Activated T-cell treated with anti-CD3 and anti-CD28 coated beads, Interleukin-2, amount 50 U/mL, for 72 hours (primary cell): ENCODE results near the gene NKX2-2. TPM values are rescaled to one million over a fixed set of nuclear protein-coding genes. Genes with fewer than 3 reads are reported as not detected.
A peak's percentile ranks its signal among the peaks of the same experiment; 100 is the strongest.

Experiments used
- ATAC-seq, 2 donors: fragments of 150-1000 bp; cut with Tn5 transposase; replicated peaks in 1 of 2; 2 replicates each; pipeline ENCODE4 v1.10.0; 2021; ENCODE audit warnings: moderate library complexity in 2 of 2, mild to moderate bottlenecking in 1 of 2
- DNase-seq, 2 donors: peaks; one replicate each; pipeline ENCODE4 v3.0.0; 2021 to 2022; ENCODE audit warnings: mixed read lengths in 1 of 2
- H3K27ac Mint-ChIP-seq: one replicate; pipeline ENCODE4 v1.8.0; 2022; ENCODE audit warnings: mild to moderate bottlenecking, moderate library complexity, mixed read lengths
- H3K27me3 Mint-ChIP-seq: one replicate; pipeline ENCODE4 v1.8.0; 2022; ENCODE audit warnings: low read depth, mixed read lengths
- H3K36me3 Mint-ChIP-seq, 2 donors: one replicate each; pipeline ENCODE4 v1.8.0; 2022; ENCODE audit warnings: mixed read lengths in 2 of 2, mild to moderate bottlenecking in 1 of 2; ENCODE audit not compliant: insufficient read depth in 2 of 2
- H3K4me1 Mint-ChIP-seq: one replicate; pipeline ENCODE4 v1.8.0; 2022; ENCODE audit warnings: low read depth, mixed read lengths
- H3K4me3 Mint-ChIP-seq, 2 donors: one replicate each; pipeline ENCODE4 v1.8.0; 2022; ENCODE audit warnings: mild to moderate bottlenecking in 2 of 2, mixed read lengths in 2 of 2, moderate library complexity in 2 of 2
- H3K9me3 Mint-ChIP-seq, 2 donors: one replicate each; pipeline ENCODE4 v1.8.0; 2022; ENCODE audit warnings: mixed read lengths in 2 of 2
- total RNA-seq, 2 donors: library from RNA; stranded (reverse); gene quantifications; one replicate each; pipeline ENCODE4 v1.2.3, GENCODE V29; 2022

The NKX2-2 gene
- not detected for total RNA-seq

DNA sequence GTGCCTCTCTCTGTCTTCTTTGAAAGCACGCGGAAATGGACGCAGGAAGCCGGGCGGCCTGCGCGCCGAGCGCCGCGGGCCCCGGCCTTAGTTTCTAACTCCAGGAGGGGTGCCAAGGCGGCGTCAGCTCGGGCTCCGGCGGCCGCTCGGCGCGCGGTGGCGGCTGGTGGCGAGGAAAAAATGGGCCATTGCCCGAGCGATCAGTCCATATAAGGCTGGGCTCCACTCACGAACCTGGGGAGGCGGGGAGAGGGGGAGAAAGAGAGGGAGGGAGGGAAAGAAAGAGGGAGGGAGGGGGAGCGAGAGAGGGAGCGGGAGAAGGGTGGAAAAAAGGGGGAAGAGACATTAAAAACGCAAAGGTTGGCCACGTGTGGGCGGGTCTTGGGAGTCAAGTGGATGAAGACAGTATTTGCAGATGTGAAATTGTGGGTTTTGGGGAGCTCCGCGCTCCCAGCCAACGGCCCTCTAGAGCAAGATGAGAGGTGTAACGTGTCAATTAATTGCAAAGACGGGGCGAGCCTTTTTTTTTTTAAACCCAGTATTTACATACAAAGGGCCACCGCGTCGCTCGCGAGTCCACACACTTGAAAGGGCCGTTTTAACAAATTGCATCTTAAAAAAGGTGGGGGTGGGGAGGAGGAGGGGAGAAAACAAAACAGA lies at the start of gene NKX2-2:
Gene NKX2-2, minus strand, starts transcription at position 184 of the 660 bp plus-strand sequence. CDS start 395 bp downstream, outside the sequence.
- H3K27ac Mint-ChIP-seq = no peak within 1 kb of the TSS
- H3K36me3 Mint-ChIP-seq = peaks cover 0 to 2% of the 10 kb centered on the region in 2 donors
- peaks cover 69% of the 10 kb centered on the region for H3K27me3 Mint-ChIP-seq
- H3K4me1 Mint-ChIP-seq = peaks cover 52% of the 10 kb centered on the region
- ATAC-seq = no peak
- no peaks in the 10 kb centered on the region for H3K9me3 Mint-ChIP-seq
- H3K4me3 Mint-ChIP-seq = peak within 1 kb of the TSS; percentile 77 to 79
- no peak for DNase-seq

DNA sequence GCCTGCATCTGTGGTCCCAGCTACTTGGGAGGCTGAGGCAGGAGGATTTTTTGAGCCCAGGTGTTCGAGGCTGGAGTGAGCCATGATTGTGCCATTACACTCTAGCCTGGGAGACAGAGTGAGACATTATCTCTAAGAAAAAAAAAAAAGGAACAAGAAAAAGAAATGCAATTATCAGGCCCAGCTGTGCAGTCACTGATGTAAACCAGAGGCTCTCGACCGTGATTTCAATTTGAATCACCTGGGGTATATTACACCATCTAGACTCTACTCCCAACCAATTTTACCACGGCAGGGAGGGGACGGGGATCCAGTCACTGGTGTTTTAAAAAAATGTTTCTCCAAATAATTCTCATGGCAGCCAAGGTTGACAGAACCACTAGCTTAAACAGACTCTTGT lies 48.8 kb upstream of the NKX2-2 start:
- DNase-seq (no peak), ATAC-seq (no peak)
- Mint-ChIP-seq H3K27ac (no peak overlapping the region), H3K9me3 (peaks cover 2 to 7% of the 10 kb centered on the region in 2 donors), H3K27me3 (peaks cover 24% of the 10 kb centered on the region), H3K4me1 (peaks cover 17% of the 10 kb centered on the region), H3K4me3 (no peak overlapping the region), H3K36me3 (peaks cover 5% of the 10 kb centered on the region in 2 donors)

DNA sequence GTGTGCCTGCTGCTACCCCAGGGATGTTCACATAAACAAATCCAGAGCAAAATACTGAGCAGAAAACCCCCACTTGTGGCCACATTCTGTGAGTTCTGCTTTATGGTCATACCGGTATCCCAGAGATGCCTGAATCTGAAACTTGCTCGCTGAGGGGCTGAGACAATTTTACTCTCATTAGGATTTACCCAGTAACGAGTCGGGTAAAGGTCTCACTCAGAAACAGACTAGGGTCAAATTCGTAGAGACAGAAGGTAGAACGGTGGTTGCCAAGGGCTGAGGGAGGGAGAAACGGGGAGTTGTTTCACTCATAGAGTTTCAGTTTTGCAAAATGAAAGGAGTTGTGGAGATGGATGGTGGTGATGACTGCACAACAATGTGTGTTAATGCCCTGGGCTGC lies 45.4 kb upstream of the NKX2-2 start:
- peaks cover 15% of the 10 kb centered on the region for H3K27me3 Mint-ChIP-seq
- peaks cover 2 to 5% of the 10 kb centered on the region in 2 donors for H3K36me3 Mint-ChIP-seq
- H3K27ac Mint-ChIP-seq = no peak overlapping the region
- ATAC-seq (peak; percentile 81 to 83), DNase-seq (peak; percentile 53 to 61)
- peaks cover 47% of the 10 kb centered on the region for H3K4me1 Mint-ChIP-seq
- peaks cover 2 to 5% of the 10 kb centered on the region in 2 donors for H3K9me3 Mint-ChIP-seq
- peak overlapping the region; percentile 36 to 54 for H3K4me3 Mint-ChIP-seq

DNA sequence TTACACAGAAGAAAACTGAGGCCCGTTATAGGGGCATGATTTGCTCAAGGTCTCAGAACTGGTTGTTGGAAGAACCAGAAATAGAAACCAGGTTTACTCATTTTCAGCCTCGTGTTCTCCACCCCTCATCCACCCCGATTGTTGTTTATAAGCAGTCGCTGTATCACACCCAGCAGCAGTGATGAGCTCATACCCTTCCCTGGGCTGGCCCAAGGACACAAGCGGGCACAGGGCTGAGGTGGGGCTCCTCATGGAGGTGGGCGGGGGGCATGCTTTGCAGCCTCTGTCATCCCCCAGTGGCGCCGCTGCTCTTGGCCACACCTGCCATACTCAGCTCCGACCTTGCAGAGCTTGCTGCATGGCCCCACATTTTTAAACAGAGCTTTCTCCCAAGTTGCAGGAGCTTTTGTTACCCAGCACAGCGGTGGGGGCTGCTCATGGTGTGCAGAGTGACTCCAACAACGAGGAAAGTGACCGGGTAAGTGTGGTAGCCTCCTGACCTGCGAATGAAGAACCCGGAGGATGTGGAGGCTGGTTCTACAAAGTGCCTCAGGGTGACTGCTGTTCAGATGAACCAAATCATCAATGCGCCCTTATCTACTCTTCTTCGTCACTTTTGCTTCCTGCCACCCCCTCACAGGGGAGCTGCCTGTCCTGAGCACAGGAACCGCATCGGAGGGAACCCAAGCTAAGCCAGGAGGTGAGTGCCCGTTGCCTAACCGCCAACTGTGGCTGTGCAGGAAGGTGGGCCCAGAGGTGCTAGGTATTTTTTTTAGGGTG lies 43.6 kb upstream of the NKX2-2 start:
- peak overlapping the region; percentile 59 for H3K27ac Mint-ChIP-seq

DNA sequence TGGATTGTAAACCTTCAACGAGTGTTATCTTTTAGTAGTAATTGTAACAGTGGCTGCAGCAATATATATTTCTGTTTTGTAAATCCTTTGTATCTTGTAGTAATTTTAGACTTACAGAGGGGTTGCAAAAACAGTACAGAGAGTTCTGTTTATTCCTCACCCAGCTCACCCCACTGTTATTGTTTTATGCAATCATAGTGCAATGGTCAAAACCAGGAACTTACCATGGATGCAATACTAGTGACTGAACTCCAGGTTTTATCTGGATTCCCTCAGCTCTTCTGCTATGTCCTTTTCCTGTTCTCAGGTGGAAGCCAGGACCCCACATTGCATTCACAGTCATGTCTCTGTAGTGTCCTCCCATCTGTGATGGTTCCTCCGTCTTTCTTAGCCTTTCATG lies 42.5 kb upstream of the NKX2-2 start:
- H3K4me3 Mint-ChIP-seq = peak overlapping the region; percentile 61 to 78
- H3K4me1 Mint-ChIP-seq = peaks cover 48% of the 10 kb centered on the region
- DNase-seq (no peak), ATAC-seq (no peak)
- H3K27ac Mint-ChIP-seq = peak overlapping the region; percentile 59
- peaks cover 5% of the 10 kb centered on the region for H3K27me3 Mint-ChIP-seq
- H3K9me3 Mint-ChIP-seq = no peaks in the 10 kb centered on the region
- peaks cover 0 to 3% of the 10 kb centered on the region in 2 donors for H3K36me3 Mint-ChIP-seq

More for the DNA sequence above, 43.6 kb upstream of the NKX2-2 start:
- Mint-ChIP-seq H3K9me3 (no peaks in the 10 kb centered on the region), H3K27me3 (peaks cover 5% of the 10 kb centered on the region), H3K36me3 (peaks cover 0 to 3% of the 10 kb centered on the region in 2 donors), H3K4me1 (peaks cover 47% of the 10 kb centered on the region), H3K4me3 (peak overlapping the region; percentile 73 to 78)
- DNase-seq (peak; percentile 50 to 68), ATAC-seq (peak; percentile 82 to 83)

DNA sequence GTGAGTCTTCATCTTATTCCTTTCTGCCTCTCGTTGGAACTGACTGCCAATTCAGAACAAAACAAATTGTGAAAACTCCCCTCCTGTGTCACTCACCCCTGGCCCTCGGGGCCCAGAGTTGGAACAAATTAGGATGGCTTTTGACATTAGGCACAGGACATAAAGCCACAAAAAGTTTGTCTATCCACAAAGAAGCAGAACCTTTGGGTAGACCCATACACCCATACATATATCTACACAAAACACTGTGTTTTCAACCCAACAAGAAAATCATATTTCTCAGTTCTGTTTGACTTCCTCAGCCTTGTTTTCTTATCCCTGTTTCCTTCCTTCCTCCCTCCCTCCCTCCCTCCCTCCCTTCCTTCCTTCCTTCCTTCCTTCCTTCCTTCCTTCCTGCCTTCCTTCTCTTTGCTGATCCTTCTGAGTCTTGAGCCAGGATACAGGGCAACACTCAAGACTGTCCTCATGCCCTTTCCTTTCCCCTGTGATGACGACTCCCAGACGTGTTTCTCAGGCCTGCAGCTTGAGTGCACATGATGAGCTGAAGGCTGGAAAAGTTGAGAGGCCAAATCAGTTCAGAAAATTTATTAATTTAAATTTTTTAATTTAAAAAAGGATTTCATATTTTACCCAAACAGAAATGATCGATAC lies 41.7 kb upstream of the NKX2-2 start:
- no peak for DNase-seq
- no peak for ATAC-seq
- no peak overlapping the region for H3K4me3 Mint-ChIP-seq
- no peaks in the 10 kb centered on the region for H3K9me3 Mint-ChIP-seq
- H3K27me3 Mint-ChIP-seq = peaks cover 5% of the 10 kb centered on the region
- H3K4me1 Mint-ChIP-seq = peaks cover 53% of the 10 kb centered on the region
- H3K36me3 Mint-ChIP-seq = peaks cover 0 to 3% of the 10 kb centered on the region in 2 donors
- H3K27ac Mint-ChIP-seq = no peak overlapping the region

DNA sequence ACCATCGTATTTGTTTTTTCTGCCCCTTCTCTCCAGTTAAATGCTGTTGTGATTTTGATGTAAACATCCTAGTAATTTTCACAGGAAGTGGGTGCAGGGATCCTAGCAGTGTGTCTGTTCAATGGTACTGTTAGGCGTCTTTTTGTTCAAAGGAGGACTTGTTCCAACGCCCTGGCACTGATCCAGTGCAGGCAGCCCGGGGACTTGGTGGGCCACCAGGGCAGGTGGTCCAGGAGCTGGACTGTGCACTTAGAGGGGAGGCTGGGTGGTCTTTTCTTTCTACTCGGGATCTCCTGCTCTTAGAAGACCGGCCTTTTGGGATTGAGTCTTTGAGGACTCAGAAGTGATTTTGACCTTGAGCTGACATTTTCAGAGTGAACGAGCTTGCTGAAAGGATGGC lies 41.1 kb upstream of the NKX2-2 start:
- Mint-ChIP-seq H3K36me3 (peaks cover 0 to 3% of the 10 kb centered on the region in 2 donors), H3K27ac (no peak overlapping the region), H3K4me1 (peaks cover 55% of the 10 kb centered on the region), H3K9me3 (no peaks in the 10 kb centered on the region), H3K27me3 (peaks cover 5% of the 10 kb centered on the region), H3K4me3 (no peak overlapping the region)
- ATAC-seq = no peak
- DNase-seq = no peak

DNA sequence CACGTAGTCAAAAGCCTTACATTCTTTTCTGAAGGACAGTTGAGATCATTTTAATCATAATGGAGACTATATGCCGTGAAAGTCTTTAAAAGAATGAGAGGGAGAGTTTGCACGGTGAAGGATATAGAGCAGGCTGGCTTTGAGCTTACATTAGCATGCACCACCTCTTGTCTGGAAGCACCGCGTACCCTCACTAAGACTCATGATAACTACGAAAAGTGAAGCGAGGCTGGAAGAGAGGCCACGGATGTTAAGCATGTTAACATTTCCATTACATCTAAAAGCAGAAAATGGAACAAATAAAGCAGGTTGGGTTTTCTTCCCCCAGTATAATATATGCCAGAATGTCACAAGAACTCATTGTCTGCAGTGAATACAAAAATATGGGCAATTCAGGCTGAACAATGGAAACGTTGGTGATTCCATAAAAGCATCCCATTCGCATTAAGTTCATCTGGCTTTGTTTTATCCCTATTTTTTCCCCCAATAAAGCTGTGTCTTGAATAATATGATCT lies 40.6 kb upstream of the NKX2-2 start:
- no peak for DNase-seq

DNA sequence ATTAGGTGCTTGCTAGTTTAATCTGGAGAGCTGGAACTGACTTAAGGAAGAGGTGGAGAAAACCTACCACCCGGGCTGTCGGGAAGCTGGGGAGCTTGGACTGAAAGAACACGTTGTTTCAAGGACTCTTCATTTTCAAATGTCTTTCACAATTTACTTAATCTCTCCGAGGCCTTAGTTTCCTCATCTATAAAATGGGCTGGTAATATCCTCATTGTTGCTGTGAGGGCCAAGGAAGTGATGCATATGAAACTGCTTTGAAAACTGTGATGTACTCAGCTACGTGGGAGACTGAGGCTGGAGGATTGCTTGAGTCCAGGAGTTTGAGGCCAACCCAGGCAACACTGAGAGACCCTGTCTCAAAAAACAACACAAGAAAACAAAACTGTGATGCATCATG lies 36.7 kb upstream of the NKX2-2 start:
- no peaks in the 10 kb centered on the region for H3K36me3 Mint-ChIP-seq
- peaks cover 5% of the 10 kb centered on the region for H3K27me3 Mint-ChIP-seq
- no peak overlapping the region for H3K27ac Mint-ChIP-seq
- peaks cover 60% of the 10 kb centered on the region for H3K4me1 Mint-ChIP-seq
- no peak for ATAC-seq
- H3K9me3 Mint-ChIP-seq = no peaks in the 10 kb centered on the region
- no peak overlapping the region for H3K4me3 Mint-ChIP-seq
- DNase-seq = no peak

More for the DNA sequence above, 40.6 kb upstream of the NKX2-2 start:
- Mint-ChIP-seq H3K36me3 (peaks cover 0 to 3% of the 10 kb centered on the region in 2 donors), H3K27me3 (peaks cover 5% of the 10 kb centered on the region), H3K9me3 (no peaks in the 10 kb centered on the region), H3K4me3 (no peak overlapping the region), H3K27ac (no peak overlapping the region), H3K4me1 (peaks cover 57% of the 10 kb centered on the region)
- ATAC-seq = no peak

DNA sequence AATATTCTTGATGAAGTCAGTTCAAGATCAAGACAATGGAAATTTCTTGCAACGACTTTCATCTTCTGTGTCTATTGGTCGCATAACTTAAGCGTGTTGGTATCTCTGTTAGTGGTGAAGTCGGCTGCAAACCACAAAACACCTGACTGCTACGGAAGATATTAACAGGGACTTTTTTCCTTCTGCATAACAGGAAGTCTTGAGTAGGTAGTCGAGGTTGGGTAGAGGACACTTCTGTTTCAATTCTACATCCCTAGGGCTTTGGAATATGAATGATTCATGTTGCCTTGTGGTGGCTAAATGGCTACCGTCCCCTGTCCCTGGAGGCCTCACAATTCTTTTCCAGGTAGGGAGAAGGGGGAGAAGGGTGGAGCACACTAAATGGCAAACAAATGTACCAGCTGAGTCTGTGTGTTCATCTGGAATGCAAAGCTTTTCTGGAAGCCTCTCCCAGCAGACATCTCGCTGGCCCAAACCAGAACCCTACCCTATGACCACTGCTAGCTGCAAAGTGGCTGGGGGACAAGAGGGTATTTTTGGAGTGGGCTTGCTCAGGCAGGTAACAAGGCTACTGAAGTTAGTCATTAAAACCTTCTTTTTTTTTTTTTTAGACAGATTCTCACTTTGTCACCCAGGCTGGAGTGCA lies 34.6 kb upstream of the NKX2-2 start:
- peaks cover 3 to 5% of the 10 kb centered on the region in 2 donors for H3K9me3 Mint-ChIP-seq
- DNase-seq = peak; percentile 35 to 56
- ATAC-seq = peak; percentile 87 to 89
- H3K4me1 Mint-ChIP-seq = peaks cover 50% of the 10 kb centered on the region
- H3K27ac Mint-ChIP-seq = peak overlapping the region; percentile 17
- no peaks in the 10 kb centered on the region for H3K36me3 Mint-ChIP-seq
- H3K27me3 Mint-ChIP-seq = no peaks in the 10 kb centered on the region
- peak overlapping the region; percentile 47 to 62 for H3K4me3 Mint-ChIP-seq

DNA sequence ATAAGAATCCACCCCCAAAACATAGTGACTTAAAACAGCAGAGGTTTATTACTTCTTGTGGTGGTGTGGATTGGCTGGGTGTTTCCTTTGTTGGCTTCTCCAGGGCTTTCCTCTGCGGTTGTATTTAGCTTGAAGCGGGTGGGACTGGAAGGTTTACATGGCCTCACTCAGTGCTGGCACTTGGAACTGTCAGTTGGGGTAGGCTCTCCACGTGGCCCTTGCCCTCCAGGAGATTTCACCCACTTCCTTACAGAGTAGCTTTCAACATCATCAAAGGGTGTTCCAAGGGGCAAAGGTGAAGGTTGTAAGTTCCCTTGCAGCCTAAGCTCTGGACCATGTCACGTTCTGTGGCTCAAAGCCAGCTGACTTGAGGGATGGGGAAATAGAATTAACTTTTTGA lies 32.5 kb upstream of the NKX2-2 start:
- Mint-ChIP-seq H3K4me3 (no peak overlapping the region), H3K27ac (no peak overlapping the region), H3K27me3 (peaks cover 6% of the 10 kb centered on the region), H3K4me1 (peaks cover 49% of the 10 kb centered on the region), H3K9me3 (peaks cover 3 to 5% of the 10 kb centered on the region in 2 donors), H3K36me3 (no peaks in the 10 kb centered on the region)
- ATAC-seq (peak in 1 of 2 donors; percentile 13), DNase-seq (no peak)

DNA sequence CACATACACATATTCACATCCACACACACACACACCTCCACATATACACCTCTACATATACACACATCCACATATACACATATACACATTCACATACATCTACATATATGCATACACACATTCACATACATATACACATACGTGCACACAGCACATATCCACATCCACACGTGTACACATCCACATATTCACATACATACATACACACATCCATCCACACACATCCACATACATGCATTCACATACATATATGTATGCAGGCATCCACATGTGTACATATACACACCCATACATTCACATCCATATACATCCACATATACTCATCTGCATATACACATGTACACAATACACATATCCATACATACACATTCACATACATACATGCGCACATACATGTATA lies 25.6 kb upstream of the NKX2-2 start:
- Mint-ChIP-seq H3K9me3 (peaks cover 3% of the 10 kb centered on the region in 2 donors), H3K27me3 (peaks cover 12% of the 10 kb centered on the region), H3K36me3 (no peaks in the 10 kb centered on the region), H3K27ac (no peak overlapping the region), H3K4me1 (no peaks in the 10 kb centered on the region), H3K4me3 (no peak overlapping the region)
- DNase-seq (no peak), ATAC-seq (no peak)
